ENCODE results near the gene SLC17A2. TPM values are rescaled to one million over a fixed set of nuclear protein-coding genes. Genes with fewer than 3 reads are reported as not detected.

The SLC17A2 gene
- total and polyA plus RNA-seq, 2 experiments from 2014 or later, result not detected

DNA sequence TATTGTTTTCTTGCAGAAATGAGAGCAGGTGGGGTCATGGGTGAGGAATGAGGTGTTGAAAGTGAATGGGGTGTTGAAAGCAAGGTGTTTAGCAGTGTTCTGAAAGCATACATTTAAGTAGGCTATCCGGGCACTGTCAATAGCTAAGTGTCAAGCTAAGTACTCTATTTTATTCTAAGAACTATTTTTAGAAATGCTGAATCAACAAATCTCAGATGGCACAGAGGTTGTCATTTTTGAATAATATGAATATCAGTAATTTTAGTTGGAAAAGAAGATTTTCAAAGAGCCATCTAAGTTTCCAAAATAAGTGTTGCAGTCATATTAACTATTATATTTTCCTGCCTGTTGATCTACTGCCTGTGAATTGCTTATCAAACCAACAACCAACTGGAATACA is 34.7 kb downstream of the SLC17A2 start:
- H3K4me1 ChIP-seq (ENCODE audit: insufficient read depth), result peaks cover 8% of the 10 kb centered on the region; the same call in 1 of the 2 replicates
- H3K27ac ChIP-seq (ENCODE audit: low read depth), result no peak overlapping the region
- no peak overlapping the region for H3K27ac Mint-ChIP-seq
- DNase-seq (ENCODE audit: low spot score), result no peak
- no peaks in the 10 kb centered on the region for H3K36me3 ChIP-seq (ENCODE audit: insufficient read depth)
- H4K20me1 ChIP-seq (replicated peaks; ENCODE audit: insufficient read depth), result no peaks in the 10 kb centered on the region
- no peak overlapping the region for H3K4me3 ChIP-seq
- H3K4me2 ChIP-seq, result no peak overlapping the region
- H3K9me3 Mint-ChIP-seq, result no peaks in the 10 kb centered on the region
- ATAC-seq, result no peak
- no peaks in the 10 kb centered on the region for H3K79me2 ChIP-seq (replicated peaks; ENCODE audit: insufficient read depth)
- H3K4me1 Mint-ChIP-seq, result peaks cover 20% of the 10 kb centered on the region
- no peak for TF ChIP-seq NANOG (IDR thresholded peaks at IDR 0.05; ENCODE audit: borderline replicate concordance)
- no peak for TF ChIP-seq EZH2 (IDR thresholded peaks at IDR 0.05; ENCODE audit: low read depth, unreplicated experiment)
- no peak for TF ChIP-seq POLR2AphosphoS5 (IDR thresholded peaks at IDR 0.05; ENCODE audit: low read depth)
- TF ChIP-seq, protein P1, sequence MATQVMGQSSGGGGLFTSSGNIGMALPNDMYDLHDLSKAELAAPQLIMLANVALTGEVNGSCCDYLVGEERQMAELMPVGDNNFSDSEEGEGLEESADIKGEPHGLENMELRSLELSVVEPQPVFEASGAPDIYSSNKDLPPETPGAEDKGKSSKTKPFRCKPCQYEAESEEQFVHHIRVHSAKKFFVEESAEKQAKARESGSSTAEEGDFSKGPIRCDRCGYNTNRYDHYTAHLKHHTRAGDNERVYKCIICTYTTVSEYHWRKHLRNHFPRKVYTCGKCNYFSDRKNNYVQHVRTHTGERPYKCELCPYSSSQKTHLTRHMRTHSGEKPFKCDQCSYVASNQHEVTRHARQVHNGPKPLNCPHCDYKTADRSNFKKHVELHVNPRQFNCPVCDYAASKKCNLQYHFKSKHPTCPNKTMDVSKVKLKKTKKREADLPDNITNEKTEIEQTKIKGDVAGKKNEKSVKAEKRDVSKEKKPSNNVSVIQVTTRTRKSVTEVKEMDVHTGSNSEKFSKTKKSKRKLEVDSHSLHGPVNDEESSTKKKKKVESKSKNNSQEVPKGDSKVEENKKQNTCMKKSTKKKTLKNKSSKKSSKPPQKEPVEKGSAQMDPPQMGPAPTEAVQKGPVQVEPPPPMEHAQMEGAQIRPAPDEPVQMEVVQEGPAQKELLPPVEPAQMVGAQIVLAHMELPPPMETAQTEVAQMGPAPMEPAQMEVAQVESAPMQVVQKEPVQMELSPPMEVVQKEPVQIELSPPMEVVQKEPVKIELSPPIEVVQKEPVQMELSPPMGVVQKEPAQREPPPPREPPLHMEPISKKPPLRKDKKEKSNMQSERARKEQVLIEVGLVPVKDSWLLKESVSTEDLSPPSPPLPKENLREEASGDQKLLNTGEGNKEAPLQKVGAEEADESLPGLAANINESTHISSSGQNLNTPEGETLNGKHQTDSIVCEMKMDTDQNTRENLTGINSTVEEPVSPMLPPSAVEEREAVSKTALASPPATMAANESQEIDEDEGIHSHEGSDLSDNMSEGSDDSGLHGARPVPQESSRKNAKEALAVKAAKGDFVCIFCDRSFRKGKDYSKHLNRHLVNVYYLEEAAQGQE (IDR thresholded peaks at IDR 0.05; ENCODE audit: unreplicated experiment), result no peak
- TF ChIP-seq, protein P2, sequence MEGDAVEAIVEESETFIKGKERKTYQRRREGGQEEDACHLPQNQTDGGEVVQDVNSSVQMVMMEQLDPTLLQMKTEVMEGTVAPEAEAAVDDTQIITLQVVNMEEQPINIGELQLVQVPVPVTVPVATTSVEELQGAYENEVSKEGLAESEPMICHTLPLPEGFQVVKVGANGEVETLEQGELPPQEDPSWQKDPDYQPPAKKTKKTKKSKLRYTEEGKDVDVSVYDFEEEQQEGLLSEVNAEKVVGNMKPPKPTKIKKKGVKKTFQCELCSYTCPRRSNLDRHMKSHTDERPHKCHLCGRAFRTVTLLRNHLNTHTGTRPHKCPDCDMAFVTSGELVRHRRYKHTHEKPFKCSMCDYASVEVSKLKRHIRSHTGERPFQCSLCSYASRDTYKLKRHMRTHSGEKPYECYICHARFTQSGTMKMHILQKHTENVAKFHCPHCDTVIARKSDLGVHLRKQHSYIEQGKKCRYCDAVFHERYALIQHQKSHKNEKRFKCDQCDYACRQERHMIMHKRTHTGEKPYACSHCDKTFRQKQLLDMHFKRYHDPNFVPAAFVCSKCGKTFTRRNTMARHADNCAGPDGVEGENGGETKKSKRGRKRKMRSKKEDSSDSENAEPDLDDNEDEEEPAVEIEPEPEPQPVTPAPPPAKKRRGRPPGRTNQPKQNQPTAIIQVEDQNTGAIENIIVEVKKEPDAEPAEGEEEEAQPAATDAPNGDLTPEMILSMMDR (conservative IDR thresholded peaks at IDR 0.05; ENCODE audit: low read depth in 2 of 2), result no peak
- TF ChIP-seq ZNF114 (CRISPR knock-in tag; IDR thresholded peaks at IDR 0.05), result no peak
- TF ChIP-seq, protein P3, sequence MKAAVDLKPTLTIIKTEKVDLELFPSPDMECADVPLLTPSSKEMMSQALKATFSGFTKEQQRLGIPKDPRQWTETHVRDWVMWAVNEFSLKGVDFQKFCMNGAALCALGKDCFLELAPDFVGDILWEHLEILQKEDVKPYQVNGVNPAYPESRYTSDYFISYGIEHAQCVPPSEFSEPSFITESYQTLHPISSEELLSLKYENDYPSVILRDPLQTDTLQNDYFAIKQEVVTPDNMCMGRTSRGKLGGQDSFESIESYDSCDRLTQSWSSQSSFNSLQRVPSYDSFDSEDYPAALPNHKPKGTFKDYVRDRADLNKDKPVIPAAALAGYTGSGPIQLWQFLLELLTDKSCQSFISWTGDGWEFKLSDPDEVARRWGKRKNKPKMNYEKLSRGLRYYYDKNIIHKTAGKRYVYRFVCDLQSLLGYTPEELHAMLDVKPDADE (IDR thresholded peaks at IDR 0.05), result no peak
- TF ChIP-seq STAT1 (IDR thresholded peaks at IDR 0.05; ENCODE audit: unreplicated experiment), result no peak
- no peak for TF ChIP-seq JUNB (IDR thresholded peaks at IDR 0.05; ENCODE audit: unreplicated experiment)
- TF ChIP-seq, protein P4, sequence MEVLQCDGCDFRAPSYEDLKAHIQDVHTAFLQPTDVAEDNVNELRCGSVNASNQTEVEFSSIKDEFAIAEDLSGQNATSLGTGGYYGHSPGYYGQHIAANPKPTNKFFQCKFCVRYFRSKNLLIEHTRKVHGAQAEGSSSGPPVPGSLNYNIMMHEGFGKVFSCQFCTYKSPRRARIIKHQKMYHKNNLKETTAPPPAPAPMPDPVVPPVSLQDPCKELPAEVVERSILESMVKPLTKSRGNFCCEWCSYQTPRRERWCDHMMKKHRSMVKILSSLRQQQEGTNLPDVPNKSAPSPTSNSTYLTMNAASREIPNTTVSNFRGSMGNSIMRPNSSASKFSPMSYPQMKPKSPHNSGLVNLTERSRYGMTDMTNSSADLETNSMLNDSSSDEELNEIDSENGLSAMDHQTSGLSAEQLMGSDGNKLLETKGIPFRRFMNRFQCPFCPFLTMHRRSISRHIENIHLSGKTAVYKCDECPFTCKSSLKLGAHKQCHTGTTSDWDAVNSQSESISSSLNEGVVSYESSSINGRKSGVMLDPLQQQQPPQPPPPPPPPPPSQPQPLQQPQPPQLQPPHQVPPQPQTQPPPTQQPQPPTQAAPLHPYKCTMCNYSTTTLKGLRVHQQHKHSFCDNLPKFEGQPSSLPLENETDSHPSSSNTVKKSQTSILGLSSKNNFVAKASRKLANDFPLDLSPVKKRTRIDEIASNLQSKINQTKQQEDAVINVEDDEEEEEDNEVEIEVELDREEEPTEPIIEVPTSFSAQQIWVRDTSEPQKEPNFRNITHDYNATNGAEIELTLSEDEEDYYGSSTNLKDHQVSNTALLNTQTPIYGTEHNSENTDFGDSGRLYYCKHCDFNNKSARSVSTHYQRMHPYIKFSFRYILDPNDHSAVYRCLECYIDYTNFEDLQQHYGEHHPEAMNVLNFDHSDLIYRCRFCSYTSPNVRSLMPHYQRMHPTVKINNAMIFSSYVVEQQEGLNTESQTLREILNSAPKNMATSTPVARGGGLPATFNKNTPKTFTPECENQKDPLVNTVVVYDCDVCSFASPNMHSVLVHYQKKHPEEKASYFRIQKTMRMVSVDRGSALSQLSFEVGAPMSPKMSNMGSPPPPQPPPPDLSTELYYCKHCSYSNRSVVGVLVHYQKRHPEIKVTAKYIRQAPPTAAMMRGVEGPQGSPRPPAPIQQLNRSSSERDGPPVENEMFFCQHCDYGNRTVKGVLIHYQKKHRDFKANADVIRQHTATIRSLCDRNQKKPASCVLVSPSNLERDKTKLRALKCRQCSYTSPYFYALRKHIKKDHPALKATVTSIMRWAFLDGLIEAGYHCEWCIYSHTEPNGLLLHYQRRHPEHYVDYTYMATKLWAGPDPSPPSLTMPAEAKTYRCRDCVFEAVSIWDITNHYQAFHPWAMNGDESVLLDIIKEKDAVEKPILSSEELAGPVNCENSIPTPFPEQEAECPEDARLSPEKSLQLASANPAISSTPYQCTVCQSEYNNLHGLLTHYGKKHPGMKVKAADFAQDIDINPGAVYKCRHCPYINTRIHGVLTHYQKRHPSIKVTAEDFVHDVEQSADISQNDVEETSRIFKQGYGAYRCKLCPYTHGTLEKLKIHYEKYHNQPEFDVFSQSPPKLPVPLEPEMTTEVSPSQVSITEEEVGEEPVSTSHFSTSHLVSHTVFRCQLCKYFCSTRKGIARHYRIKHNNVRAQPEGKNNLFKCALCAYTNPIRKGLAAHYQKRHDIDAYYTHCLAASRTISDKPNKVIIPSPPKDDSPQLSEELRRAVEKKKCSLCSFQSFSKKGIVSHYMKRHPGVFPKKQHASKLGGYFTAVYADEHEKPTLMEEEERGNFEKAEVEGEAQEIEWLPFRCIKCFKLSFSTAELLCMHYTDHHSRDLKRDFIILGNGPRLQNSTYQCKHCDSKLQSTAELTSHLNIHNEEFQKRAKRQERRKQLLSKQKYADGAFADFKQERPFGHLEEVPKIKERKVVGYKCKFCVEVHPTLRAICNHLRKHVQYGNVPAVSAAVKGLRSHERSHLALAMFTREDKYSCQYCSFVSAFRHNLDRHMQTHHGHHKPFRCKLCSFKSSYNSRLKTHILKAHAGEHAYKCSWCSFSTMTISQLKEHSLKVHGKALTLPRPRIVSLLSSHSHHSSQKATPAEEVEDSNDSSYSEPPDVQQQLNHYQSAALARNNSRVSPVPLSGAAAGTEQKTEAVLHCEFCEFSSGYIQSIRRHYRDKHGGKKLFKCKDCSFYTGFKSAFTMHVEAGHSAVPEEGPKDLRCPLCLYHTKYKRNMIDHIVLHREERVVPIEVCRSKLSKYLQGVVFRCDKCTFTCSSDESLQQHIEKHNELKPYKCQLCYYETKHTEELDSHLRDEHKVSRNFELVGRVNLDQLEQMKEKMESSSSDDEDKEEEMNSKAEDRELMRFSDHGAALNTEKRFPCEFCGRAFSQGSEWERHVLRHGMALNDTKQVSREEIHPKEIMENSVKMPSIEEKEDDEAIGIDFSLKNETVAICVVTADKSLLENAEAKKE (CRISPR knock-in tag; IDR thresholded peaks at IDR 0.05), result no peak
- H3K27me3 ChIP-seq (ENCODE audit: insufficient read depth), result no peaks in the 10 kb centered on the region
- no peaks in the 10 kb centered on the region for H3K9me2 ChIP-seq (ENCODE audit: insufficient read depth)
- H2AFZ ChIP-seq, result no peak overlapping the region
- H3K36me3 Mint-ChIP-seq (ENCODE audit: low read depth), result no peaks in the 10 kb centered on the region
- H3K4me3 Mint-ChIP-seq, result no peak overlapping the region
- H3K27me3 Mint-ChIP-seq (ENCODE audit: insufficient read depth, low read depth, poor library complexity), result no peaks in the 10 kb centered on the region
- no peaks in the 10 kb centered on the region for H3F3A ChIP-seq (replicated peaks; ENCODE audit: low read depth)
